Heart right ventricle (tissue), 16 donors: ENCODE results near the gene ZNRD2. TPM values are rescaled to one million over a fixed set of nuclear protein-coding genes. Genes with fewer than 3 reads are reported as not detected.

Source experiments
- ATAC-seq, 8 donors: fragments of 200-7000 bp; cut with Tn5 transposase; one replicate each; pipeline ENCODE4 v1.9.1; 2020; ENCODE audit warnings: mild to moderate bottlenecking in 8 of 8, moderate library complexity in 8 of 8, moderate number of reproducible peaks in 1 of 8
- DNase-seq, 2 donors: peaks; one replicate each; pipeline ENCODE4 v3.0.0-alpha.2; 2020
- H3K27ac ChIP-seq, 10 donors: fragments of 200-600 bp; sonication (generic) in 2 of 10; one replicate each; pipeline versions ENCODE4 v1.5.0 to v1.8.0; 2020 to 2022; ENCODE audit warnings: mild to moderate bottlenecking in 3 of 10
- H3K27me3 ChIP-seq, 7 donors: fragments of 200-600 bp; one replicate each; pipeline ENCODE4 v1.8.0; 2021 to 2022; ENCODE audit warnings: mild to moderate bottlenecking in 2 of 7
- H3K36me3 ChIP-seq, 9 donors: fragments of 200-600 bp; sonication (generic) in 1 of 9; one replicate each; pipeline versions ENCODE4 v1.5.0 to v1.8.0; 2020 to 2022; ENCODE audit warnings: mild to moderate bottlenecking in 2 of 9
- H3K4me1 ChIP-seq, 9 donors: fragments of 200-600 bp; sonication (generic) in 1 of 9; one replicate each; pipeline versions ENCODE4 v1.5.0 to v1.8.0; 2020 to 2022; ENCODE audit warnings: mild to moderate bottlenecking in 4 of 9
- H3K4me3 ChIP-seq, 10 donors: fragments of 200-600 bp; sonication (generic) in 2 of 10; one replicate each; pipeline versions ENCODE4 v1.5.0 to v1.8.0; 2020 to 2022; ENCODE audit warnings: mild to moderate bottlenecking in 7 of 10, moderate library complexity in 2 of 10
- H3K9me3 ChIP-seq, 11 donors: fragments of 200-600 bp in 10 of 11; sonication (generic) in 2 of 11; one replicate each; pipeline versions ENCODE4 v1.5.0 to v1.8.0; 2013 to 2022; ENCODE audit warnings: mild to moderate bottlenecking in 2 of 11, control low read depth in 1 of 11, moderate library complexity in 1 of 11
- CTCF ChIP-seq, 9 donors: fragments of 200-600 bp; sonication (generic) in 2 of 9; IDR thresholded peaks; one replicate each; pipeline versions ENCODE4 v1.5.0 to v1.8.0; 2021 to 2022; ENCODE audit warnings: antibody characterized with exemption in 9 of 9, mild to moderate bottlenecking in 5 of 9, moderate library complexity in 1 of 9
- WGBS, 2 donors: extraction: QIAGEN DNeasy Blood & Tissue Kit; methylation state at CpG; one replicate each; pipeline ENCODE4 v1.1.7; 2013; ENCODE audit warnings: inconsistent platforms in 1 of 2; 5-methylcytosine and 5-hydroxymethylcytosine counted together
- intact Hi-C, 10 donors: fragments of 100-400 bp; cut with DNase I; formaldehyde crosslinking; loops; one replicate each; pipeline versions ENCODE4 v1.11.1 to v1.14.2; 2022
- polyA plus RNA-seq, 2 donors: library from polyadenylated mRNA; stranded (reverse); fragments of 200-250 nt; gene quantifications; one replicate each; pipeline ENCODE4 v1.2.3, GENCODE V29; 2013
- total RNA-seq, 10 donors: library from RNA; stranded (reverse); fragmentation: NEBNext Ultra II Directional in 3 of 10; extraction: Animal tissue kit (Norgen Biotek cat#: 25700) in 3 of 10; gene quantifications; one replicate each; pipeline versions ENCODE4 v1.2.1 to v1.2.4, GENCODE V29; 2021 to 2023
- donor health status: Arrhythmogenic right ventricular cardiomyopathy.
- donor health status: ischemic (EF 13 %, LVEDD 7.1; RV severe dilation, severe dysfunction).
- donor health status: healthy with polysubstance abuse.
- donor health status: DM: no; HTN: yes; CAD: no.
- donor health status: DM: no; HTN: no; CAD: no.
- donor health status: ischemic (EF 25% LVEDD 6.9; RV normal size, moderate dysfunction).
- donor health status: ischemic (EF 25% LVEDD 5.7; RV mildly dilated, moderate dysfunction).
- donor health status: healthy.
- donor health status: DM: yes; HTN: yes; CAD: no.
- donor health status: Ischemic cardiomyopathy.
- donor health status: ischemic (EF 35%, LVEDD 5.7; RV mildly dilated, moderate dysfunction).
- donor health status: nonischemic (EF 11% LVEDD 7.7; RV severe dilation, severe dysfunction).
- donor health status: DM: yes; HTN: yes; CAD: no.
- donor health status: PGD.
- donor health status: ischemic (EF 29% LVEDD 5.4; RV normal size, mild dysfunction).
- donor health status: nonischemic (EF 23%, LVEDD 6.1; RV moderate dilation, normal function).

ZNRD2 gene
- total and polyA plus RNA-seq, 12 donors: 23.7 to 92.0 (median 27.7) TPM

DNA sequence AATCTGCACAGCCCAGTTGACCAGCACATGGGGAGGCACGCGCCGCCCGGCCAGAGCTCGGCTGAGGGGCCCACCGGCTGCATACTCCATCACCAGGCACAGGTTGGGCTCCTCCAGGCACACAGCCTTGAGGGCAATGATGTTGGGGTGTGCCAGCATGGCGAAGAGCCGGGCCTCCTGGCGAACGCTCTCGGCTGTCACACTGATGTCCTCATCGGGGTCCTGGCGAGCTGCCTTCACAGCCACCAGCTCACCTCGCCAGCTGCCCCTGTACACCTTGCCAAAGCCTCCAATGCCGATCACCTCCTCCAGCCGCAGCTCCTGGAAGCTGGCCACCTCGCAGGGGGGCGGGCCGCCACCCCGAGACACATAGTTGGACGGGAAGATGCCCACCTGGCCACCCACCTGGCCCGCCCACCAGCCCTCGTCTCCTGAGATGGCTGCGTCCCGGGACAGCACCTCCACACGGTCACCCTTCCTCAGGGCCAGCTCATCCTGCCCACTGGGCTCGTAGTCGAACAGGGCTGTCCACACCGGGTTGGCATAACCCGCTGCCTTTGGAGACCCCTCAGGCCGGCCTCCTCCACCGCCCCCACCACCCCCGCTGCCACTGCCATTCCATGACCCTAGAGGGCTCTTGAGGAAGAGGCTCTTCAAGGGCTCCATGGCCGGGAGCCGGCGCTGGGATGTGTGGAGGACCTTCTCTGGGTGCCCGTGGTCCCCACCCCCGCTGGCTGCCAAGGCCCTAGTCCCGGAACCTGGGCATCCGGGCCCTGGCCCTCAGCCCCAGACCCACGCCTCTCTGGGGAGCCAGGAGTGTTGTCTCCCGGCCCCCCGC lies 43.0 kb downstream of the ZNRD2 start:
- peak in 1 of 2 donors; percentile 43 for DNase-seq
- intact Hi-C loops: loop anchor here in 3 of 10 donors (5.0 kb wide), 2 partner anchors 41 to 71 kb away; partner anchors contain the start of genes FAM89B (in 2 of the 3) and ZNRD2 (in 2 of the 3)
- ATAC-seq: no peak

DNA sequence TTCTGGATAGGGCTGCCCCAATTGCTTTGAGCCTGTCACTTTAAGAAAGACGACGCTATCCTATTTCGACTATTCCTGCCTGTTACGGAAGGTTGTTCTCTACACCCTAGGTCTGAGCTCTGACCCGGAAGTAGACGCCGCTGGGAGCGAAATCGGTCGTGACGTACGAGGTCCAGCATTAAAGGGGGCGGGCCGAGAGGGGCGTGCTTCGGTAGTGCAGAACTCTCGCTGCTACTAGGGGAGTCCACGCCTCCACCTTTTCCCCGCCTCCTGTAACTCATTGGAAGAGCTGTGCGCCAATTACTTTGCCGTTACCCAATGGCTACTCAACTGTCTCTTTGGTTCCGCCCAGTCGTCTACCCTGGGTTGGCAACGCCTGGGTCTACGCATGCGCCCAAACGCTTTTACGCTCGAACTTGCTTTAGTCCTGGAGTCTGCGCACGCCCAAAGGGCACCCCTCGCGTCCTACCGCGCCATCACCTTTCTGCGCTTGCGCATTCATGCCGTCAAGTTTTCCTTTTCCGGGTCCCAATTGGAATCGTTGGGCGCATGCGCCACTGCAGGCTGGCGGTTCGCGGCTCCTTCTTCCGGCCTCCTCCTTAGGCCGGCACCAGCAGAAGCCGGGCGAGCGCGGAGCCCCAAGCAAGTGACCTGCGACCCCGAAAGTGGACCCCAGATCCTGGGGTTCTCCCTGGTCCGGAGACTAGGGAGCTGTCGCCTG lies 45.1 kb downstream of the ZNRD2 start, which contains the start of gene PCNX3:
Gene PCNX3, plus strand, starts transcription at position 548 of the 721 bp plus-strand sequence. CDS start 536 bp downstream, outside the sequence.
- 0% methylated on average over 55 of the region's 55 CpGs for WGBS, 2 donors
- no peak for TF ChIP-seq CTCF (IDR thresholded peaks at IDR 0.05)
- Histone ChIP-seq H3K27ac (peak within 1 kb of the TSS; percentile 92 to 100 (median 98)), H3K9me3 (no peaks in the 10 kb centered on the region), H3K27me3 (no peaks in the 10 kb centered on the region), H3K4me3 (peak within 1 kb of the TSS; percentile 91 to 99 (median 97)), H3K4me1 (peaks cover 28 to 50% (median 43%) of the 10 kb centered on the region in 9 donors), H3K36me3 (peaks cover 10 to 53% (median 23%) of the 10 kb centered on the region in 9 donors)
- DNase-seq (peak; percentile 100), ATAC-seq (peak; percentile 79 to 91 (median 86))
- intact Hi-C loops: loop anchor here in 3 of 10 donors (2.0 kb wide), 2 partner anchors 41 to 75 kb away; no protein-coding TSS in a partner anchor

More for the DNA sequence above, 43.0 kb downstream of the ZNRD2 start:
- 23 to 26% methylated on average over 39 to 43 of the region's 43 CpGs for WGBS, 2 donors
- Histone ChIP-seq H3K27me3 (no peaks in the 10 kb centered on the region), H3K4me1 (peaks cover 36 to 71% (median 63%) of the 10 kb centered on the region in 9 donors), H3K4me3 (peak overlapping the region; percentile 51 to 99 (median 97)), H3K27ac (peak overlapping the region; percentile 88 to 100 (median 98)), H3K9me3 (no peaks in the 10 kb centered on the region), H3K36me3 (peaks cover 2 to 53% (median 12%) of the 10 kb centered on the region in 9 donors)
- TF ChIP-seq CTCF (IDR thresholded peaks at IDR 0.05): no peak

GRCh38 chr11:65615950-65616574 lies 45.8 kb downstream of the ZNRD2 start:
- ATAC-seq: peak in 2 of 8 donors; percentile 2 to 6
- intact Hi-C loops: loop anchor here in 3 of 10 donors (2.0 kb wide), 2 partner anchors 41 to 75 kb away; no protein-coding TSS in a partner anchor
- Histone ChIP-seq H3K4me1 (peaks cover 24 to 45% (median 36%) of the 10 kb centered on the region in 9 donors), H3K9me3 (no peaks in the 10 kb centered on the region), H3K27ac (peak overlapping the region; percentile 89 to 100 (median 96)), H3K4me3 (peak overlapping the region; percentile 87 to 99 (median 96)), H3K36me3 (peaks cover 10 to 55% (median 30%) of the 10 kb centered on the region in 9 donors), H3K27me3 (no peaks in the 10 kb centered on the region)
- no peak for DNase-seq
- no peak for TF ChIP-seq CTCF (IDR thresholded peaks at IDR 0.05)
- 1% methylated on average over 41 to 50 of the region's 50 CpGs for WGBS, 2 donors
